HG02943 (cell line): ENCODE measurements around the gene NXT1.
A peak's percentile ranks its signal among the peaks of the same experiment; 100 is the strongest.

Source experiments
- ATAC-seq: cut with Tn5 transposase; IDR thresholded peaks from one replicate; pipeline ENCODE4 v1.9.1; 2021; ENCODE audit warnings: mild to moderate bottlenecking, low read depth, moderate library complexity; ENCODE audit not compliant: unreplicated experiment

NXT1 gene

DNA sequence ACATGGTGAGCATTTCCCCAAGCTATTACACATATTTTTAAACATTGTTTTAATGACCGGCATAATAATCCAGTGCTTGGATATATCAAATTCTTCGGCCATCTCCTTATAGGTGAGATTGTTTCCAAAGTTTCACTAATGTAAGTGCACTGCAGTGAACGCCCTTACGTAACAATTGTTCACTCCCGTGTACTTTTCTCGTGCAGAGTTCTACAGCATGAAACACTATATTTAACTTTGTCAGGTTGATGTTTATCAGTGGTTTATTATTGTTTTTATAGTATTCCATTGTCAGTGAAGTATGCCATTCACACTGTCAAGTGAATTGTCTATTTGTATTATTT is 7.9 kb downstream of the NXT1 start:
- no peak for ATAC-seq

DNA sequence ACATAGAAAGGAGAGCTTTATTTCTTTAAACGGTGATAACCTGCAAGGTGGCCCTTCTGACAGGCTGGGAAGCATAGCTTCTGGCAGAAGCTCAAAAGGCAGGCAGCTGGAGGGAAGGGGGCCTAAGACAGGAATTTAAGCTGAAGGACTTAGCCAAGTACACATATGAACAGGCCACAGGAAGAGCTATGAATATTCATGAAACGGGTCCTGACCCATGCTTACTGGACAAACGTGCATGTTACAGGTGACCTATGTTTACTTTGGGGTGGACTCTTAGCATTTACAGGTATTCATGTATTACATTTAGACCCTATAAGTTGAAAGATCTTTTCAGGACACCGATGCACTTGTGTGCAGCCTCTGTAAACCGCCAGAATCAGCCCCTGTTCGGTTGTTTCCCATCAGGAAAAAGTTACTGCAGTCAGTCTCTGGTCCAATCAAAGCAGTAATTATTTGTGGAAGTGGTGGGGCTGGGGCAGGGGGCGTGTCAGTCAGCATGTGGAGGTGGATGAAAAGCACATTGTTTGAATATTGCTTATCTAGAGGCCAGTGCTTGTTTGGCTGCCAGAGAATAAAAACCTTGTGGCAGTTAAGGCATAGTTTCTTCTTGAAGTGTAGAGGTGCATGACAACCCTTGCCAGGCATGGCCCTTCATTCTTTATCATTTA is 8.5 kb downstream of the NXT1 start:
- ATAC-seq, result no peak

DNA sequence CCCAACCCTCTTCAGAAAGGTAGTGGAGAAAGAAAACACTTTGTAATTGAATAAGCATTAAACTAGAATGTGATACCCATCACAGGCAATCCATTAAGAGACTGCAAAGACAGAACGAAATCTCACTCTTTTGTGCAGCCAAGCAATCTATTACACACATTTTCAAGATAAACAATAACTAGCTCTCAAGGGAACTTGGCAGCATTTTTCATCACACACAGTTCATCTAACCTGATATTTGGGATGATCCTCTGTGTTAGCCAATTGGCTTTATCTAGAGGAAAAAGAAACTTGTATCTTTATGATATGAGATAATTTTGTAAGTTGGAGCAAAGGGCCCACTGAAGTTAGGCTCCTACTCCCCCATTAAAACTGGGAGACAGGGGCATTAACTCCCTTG is 9.9 kb downstream of the NXT1 start:
- no peak for ATAC-seq

DNA sequence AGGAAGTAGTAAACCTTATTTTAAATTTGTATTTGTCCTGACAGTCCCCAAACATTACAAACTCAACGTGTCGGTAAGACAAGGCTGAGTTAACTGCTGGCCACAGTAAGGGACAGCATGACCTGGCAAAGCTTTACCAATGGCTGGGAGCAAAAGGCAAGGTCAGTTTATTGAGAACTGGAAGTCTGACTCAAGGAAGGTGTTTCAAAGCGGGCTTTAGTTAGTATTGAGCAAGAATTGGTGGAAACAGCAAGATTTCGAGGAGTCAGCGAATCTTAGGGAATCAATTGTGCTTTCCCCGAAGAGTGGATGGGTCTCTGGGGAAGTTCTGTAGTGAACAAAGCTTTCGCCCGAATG is 10.5 kb downstream of the NXT1 start:
- ATAC-seq, result no peak

DNA sequence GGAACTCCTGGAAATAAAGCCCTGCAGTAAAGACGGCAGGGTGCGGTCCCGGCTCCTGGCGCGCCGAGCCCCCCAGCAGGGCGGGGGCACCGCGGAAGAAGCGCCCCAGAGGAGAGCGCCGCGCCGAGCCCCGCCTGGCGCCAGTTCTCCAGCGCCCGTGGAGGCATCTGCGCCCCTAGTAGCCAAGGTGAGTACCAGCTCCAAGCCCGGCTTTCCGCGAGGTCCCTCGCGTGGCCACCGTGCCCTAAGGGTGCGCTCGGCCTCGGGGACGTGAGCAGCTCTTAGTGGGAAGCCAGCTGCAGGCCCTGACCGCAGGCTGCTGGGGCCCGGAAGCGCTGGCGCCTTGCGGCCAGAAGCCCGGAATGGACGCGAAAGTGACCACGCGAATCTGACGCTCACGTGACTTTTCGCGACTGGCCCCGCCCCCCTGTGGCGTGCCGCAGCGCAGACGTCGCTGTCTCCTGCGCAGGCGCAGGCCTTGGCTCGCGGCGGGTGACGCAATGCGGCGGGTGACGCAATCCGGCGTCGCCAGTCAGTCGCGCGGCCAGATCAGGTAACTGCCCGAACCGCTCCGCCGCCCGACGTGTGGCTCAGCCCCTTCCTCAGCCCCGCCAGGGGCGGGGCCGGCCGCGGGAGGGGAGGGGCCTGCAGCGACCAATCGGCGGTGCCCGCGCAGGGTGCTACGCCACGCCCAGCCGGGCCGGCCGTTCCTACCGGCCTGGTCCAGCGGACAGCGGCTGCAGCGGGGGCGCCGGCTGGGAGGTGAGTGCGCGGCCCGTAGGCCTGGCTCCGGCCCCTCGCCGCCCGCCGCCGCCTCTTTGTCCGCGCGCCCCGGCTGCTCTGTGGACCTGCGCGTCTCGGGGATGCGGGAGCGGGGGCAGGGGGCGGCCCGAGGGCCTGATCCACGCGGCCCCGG is 11.1 kb downstream of the NXT1 start, which contains the start of gene GZF1:
Gene GZF1, plus strand, starts transcription at position 707 of the 916 bp plus-strand sequence. CDS start 2,202 bp downstream, outside the sequence.
- ATAC-seq, result peak; percentile 58

DNA sequence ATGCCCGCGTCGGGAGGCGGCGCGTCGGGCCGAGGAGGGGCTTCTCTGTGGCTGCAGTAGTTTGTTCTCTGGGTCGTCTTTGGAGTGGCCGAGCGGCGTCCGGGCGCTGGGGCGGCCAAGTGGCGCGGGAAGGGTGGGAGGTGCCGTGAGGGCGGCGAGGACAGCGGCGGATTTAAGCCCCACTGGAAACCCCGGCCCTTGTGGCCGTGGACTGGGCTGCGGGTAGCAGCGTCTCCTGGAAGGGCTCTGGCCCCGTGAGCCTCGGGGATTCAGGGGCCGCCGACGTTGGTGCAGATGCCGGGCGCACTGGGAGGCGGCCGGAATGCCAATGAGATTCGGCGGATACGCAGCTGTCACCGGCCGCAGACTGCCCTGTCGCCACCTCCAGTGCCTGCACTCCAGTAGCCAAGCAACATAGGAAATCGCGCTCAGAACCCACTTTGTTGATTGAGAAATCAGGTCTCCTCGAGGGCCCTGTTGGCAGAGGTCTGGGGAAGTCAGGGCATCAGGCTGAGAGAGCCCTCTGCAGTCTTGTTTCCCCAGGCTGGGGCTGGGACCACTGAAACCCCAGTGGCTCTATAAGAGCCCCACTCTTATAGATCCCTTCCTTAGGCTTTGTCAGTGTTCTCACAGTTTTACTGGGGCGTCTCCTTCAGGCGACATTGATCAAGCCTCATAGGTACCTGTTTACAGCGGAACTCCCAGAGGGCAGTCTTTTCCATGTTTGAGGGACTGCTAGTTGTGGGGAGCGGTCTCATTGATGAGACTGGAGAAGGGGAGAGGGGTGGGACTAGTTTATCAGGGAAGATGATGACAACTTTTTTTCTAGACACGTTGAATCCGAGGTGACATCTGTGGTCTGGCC is 12.0 kb downstream of the NXT1 start:
- peak; percentile 11 for ATAC-seq

DNA sequence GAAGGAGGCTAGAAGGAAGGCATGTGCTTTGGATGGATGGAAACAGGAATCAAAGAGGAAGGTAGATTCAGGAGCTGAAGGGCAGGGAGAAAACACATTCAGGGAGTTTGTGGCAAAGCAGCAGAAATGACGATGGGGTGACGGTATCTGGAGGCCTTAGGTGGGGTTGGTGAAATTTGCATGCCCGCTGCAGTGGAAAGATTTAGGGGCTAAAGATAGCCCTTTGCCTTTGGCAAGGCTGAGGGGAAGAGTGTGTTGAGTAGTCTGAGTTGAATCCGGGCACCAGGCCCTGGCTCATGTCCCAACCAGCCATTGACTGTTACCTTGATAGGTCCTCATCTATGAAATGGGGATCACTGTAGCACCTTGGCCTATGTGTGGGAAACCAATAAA is 12.7 kb downstream of the NXT1 start:
- ATAC-seq, result no peak

DNA sequence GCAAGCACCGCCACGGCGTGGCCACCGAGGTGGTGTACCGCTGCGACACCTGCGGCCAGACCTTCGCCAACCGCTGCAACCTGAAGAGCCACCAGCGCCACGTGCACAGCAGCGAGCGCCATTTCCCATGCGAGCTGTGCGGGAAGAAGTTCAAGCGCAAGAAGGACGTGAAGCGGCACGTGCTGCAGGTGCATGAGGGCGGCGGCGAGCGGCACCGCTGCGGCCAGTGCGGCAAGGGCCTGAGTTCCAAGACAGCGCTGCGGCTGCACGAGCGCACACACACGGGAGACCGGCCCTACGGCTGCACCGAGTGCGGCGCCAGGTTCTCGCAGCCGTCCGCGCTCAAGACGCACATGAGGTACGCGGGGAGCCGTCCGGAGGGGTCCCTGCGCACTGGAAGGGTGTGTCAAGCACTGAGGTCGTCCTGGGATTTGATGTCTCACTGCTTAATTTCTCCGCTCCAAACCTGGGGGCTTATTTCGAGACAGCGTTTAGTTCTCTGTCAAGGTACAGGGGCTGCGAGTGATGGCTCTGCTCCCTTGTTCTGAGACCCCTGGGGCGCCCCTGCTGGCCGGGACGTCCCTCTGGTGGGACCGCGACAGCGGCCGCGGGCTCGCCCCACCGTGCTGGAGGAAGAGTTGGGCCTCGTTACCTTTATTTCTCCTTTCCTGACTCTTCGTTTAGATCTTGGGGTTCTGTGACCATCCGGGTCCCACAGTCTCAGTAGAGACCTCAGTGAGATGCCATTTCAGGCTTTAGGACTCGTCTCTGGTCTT is 15.0 kb downstream of the NXT1 start:
- no peak for ATAC-seq

DNA sequence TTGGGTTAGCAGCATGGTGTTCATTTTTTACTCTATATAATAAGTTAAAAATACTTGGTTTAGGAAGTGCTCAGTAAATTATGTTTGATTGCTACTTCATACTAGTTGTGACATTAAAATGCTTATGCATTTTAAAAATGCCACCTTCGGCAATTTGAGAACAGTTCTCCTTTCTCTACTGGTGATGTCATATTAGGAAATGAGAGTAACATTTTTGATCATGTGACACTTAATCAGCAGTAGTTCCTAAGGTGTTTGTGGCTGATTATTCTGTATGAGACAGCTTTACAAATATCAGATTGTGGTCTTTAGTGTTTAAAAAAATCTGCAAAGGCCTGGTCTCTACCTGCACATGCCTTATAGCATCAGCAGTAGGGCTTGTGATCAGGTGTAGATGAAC is 15.8 kb downstream of the NXT1 start:
- no peak for ATAC-seq

DNA sequence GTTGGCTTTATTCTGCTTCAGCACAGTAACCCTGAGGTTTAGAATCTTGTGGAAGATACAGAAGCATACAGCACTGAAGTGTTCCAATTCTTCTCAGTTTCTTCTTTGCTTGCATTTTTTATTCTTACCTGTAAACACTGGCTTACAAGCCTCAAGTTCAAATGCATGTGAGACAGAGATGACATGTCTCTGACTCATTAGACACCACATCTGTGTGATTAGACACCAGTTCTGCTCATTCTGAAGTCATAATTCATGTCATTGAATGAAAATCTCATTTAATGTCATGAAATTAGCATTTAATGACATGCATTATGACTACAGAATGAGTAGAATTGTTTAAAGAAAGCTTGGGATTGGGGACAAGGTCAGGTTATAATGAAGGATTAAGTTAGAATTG is 17.2 kb downstream of the NXT1 start:
- ATAC-seq, result no peak

DNA sequence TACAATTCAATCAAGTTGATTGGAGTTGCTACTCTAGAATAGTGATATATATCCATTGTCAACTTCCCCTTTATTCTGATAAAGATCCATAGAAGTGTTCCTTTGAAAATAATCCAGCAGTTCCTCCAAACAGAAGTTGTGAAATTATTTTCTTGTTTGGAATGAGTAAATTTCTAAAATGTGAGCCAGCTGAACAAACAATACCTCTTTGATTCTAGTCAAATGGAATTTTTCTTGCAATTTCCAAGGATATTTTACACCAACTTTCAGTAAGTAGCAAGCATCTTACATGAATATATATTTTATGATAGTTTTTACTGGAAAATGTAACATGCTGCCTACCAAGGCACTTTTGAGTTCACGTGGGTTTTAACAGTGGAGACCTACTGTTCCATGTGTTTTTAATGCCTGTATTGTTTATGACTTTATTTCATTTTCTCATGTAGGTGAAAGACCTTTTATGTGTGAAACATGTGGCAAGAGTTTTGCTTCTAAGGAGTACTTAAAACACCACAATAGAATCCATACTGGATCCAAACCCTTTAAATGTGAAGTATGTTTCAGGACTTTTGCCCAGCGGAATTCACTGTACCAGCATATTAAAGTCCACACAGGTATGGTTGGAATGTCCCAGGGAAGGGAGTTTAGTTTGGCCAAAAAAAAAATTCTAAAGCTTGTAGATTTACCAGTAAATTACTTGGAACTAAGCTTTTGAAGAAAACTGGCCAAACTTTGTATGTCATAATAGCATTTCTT is 17.9 kb downstream of the NXT1 start:
- no peak for ATAC-seq

DNA sequence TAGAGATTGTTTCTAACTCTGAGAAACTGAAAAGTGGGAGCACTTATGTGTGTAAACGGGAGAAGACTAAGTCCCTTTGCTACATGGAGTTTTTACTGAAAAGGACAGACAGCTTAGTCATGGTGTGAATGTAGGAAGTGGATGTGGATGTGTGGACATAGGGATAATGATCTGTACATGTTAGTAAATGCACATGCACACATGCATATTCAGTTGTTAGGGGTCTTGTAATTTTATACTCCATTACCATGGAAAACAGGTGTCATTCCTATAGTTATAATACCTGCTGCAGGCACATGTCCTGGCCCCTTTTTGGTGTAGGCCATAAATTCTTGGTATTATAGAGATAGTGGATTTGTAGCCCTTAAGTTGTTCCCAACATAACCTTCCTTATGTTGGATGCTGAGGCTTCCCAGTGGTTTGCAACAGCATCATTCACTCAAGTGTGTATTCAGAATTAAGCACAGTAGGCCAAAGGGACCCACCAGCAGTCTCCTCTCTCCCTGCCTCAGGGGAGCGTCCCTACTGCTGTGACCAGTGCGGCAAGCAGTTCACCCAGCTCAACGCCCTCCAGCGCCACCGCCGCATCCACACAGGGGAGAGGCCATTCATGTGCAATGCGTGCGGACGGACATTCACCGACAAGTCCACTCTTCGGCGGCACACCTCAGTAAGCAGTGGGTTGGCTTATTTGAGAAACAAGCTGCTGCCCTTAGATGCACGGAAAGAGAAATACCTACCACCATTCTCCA is 18.7 kb downstream of the NXT1 start:
- ATAC-seq, result no peak

DNA sequence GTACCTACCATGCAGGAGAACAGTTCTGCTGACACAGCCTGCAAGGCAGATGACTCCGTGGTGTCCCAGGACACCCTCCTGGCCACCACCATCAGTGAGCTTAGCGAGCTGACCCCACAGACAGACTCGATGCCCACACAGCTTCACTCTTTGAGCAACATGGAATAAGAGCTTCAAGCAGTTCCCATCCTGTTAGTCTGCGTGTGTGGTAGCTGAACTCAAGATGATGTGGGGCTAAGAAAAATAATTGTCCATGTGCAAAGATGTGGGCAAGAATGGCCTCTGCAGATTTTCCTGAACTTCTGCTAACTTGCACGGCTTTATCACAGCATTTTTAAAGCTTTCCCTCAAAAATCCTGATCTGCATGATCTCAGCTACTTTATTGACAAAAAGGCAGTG is 19.7 kb downstream of the NXT1 start:
- no peak for ATAC-seq

DNA sequence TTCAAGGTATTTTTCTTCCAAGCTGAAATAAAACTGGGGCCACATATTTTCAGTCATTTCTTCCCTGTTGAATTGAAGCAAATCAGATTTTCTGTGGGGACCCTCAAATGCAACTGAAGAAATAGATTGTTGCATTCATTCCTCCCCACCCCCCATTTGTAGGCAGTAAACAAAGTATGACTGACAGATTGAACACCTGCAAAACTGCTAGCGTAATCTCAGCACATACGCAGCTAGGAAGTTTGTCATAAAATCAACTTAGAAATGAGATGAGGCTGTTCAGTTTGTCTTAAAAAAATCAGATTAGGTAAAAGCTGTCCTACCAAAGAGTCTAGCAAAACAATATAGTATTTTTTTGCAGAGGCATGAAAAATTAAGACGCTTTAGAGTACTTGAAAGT is 20.3 kb downstream of the NXT1 start:
- no peak for ATAC-seq

DNA sequence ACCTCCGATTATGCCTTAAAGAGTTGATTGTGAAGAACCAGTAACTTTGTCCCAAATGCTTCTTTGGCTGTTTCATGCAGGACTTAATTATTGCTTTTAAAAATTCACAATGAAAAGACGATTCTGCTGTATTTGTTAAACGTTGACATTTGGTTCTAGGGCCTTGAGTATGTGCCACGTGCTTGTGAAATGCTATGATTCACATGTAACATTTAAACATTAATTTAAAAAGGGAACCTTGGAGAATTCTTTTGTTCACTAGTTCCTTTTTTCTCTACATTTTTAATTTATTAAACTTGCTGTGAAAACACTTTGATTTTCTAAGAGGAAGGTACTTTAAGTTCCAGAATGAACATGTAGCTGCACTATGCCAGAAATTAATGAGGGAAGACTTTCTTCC is 20.9 kb downstream of the NXT1 start:
- ATAC-seq, result no peak

DNA sequence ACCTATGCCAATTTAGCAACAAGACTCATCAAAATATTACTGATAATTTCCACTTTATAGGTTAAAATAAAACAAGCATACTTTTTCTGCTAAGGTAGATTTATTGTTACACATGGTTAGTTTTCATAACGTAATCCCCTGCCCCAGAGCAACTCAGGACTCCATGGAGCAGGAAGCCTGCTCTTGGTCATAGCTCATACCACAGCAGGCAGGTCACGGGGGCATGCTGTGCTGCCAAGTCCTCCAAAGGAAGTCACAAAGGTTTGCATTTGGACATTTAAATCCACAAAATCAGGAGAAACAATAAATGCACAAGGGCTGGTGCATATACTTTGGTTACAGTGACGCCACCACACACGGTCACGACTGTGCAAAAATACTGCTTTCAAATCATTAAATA is 23.9 kb downstream of the NXT1 start:
- ATAC-seq, result no peak

DNA sequence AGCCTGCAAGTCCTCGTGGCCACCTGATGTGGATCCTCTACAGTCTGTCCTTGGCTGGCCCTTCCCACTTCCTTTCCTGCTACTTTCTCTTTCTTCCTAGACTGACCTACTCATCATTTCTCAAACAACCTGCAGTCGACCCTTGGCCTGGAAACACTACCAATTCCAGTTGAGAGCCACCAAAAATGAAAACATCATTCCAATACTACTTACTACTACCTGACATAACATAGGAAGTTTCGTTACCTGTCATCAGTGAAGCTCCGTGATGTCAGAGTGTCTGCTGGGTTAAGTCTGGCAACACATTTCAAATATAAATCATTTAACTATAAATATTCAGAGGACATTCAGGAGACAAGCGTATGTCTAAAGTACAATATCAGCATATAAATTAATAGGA is 25.2 kb downstream of the NXT1 start:
- ATAC-seq, result no peak

DNA sequence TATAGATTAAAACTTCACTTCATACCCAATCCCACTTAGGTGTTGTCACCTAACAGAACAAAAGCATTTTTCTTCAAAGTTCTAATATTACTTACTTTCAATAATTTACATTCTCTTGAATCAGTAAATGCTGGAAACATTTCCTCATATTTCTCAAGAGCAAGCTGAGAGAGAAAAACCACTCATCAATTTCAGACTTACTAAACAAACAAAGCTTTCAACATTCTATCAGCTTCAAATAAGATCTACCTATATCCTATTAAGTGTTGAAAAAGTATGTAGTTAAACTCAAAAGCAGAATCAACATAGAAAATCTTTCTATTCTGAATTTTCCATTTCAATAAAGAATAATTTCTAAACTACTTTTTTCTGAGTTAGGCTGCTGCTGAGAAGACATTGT is 29.2 kb downstream of the NXT1 start:
- no peak for ATAC-seq

DNA sequence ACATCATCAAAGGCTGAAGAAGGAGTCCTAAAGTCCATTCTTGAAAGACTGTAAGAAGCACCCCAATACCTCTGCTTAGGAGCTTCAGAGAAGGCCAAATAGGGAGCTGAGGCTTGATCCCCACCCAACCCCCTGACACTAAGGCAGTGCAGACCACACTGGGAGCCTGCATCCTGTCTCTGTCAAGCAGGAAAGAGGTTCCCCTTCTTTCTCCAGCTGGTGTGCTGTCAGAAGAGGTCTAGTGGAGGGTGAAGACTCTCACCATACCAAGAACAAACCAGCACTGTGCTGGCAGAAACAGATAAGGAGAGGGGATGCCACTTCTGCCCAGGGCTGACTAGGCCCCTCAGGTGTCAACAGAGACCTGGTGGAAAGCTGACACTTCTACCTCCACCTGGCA is 31.3 kb downstream of the NXT1 start:
- no peak for ATAC-seq
